ENCODE results near the gene KRTAP3-3. TPM values are rescaled to one million over a fixed set of nuclear protein-coding genes. Genes with fewer than 3 reads are reported as not detected.

KRTAP3-3 gene
- total and polyA plus RNA-seq, 8 donors = 0.30 TPM; not detected in 7

DNA sequence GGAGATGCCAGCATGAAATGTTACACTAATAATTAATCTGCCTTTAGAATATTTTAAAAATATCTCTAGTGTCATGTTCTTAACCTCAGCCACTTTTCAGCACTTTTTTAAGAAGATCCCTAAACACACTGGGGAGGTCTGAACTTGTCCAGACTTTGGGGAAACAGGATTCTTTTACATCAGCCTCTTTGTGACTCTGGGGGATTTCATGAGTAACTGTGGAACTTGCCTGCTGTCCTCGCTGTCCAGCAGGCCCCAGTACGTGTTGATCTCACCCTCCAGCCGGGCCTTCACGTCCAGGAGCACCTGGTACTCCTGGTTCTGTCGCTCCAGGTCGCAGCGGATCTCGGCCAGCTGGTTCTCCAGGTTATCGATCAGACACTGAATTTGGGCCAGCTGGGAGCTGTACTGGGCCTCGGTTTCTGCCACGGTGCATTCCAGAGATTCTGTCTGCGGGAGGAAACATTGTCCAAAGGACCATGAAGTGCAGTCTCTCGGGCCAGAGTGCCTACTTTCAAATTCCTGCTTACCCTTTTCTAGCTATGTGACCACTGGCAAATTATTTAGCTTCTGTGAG is 15.3 kb downstream of the KRTAP3-3 start:
- H3K4me1 ChIP-seq = peaks cover 0 to 9% (median 0%) of the 10 kb centered on the region in 3 donors
- H3K36me3 ChIP-seq = no peaks in the 10 kb centered on the region
- peak; percentile 46 to 85 (median 70) for ATAC-seq
- peaks cover 0 to 4% (median 0%) of the 10 kb centered on the region in 4 donors for H3K27me3 ChIP-seq
- H3K27ac ChIP-seq = peak overlapping the region; percentile 6 to 60 (median 36)
- TF ChIP-seq, protein P1, sequence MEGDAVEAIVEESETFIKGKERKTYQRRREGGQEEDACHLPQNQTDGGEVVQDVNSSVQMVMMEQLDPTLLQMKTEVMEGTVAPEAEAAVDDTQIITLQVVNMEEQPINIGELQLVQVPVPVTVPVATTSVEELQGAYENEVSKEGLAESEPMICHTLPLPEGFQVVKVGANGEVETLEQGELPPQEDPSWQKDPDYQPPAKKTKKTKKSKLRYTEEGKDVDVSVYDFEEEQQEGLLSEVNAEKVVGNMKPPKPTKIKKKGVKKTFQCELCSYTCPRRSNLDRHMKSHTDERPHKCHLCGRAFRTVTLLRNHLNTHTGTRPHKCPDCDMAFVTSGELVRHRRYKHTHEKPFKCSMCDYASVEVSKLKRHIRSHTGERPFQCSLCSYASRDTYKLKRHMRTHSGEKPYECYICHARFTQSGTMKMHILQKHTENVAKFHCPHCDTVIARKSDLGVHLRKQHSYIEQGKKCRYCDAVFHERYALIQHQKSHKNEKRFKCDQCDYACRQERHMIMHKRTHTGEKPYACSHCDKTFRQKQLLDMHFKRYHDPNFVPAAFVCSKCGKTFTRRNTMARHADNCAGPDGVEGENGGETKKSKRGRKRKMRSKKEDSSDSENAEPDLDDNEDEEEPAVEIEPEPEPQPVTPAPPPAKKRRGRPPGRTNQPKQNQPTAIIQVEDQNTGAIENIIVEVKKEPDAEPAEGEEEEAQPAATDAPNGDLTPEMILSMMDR (IDR thresholded peaks at IDR 0.05) = no peak
- intact Hi-C loops (cut with DNase I) = no loop called here
- no peak overlapping the region for H3K4me3 ChIP-seq
- no peaks in the 10 kb centered on the region for H3K9me3 ChIP-seq
- FAIRE-seq = no peak
- DNase-seq = peak in 4 of 6 donors; percentile 61 to 80 (median 64)
- 32 to 34% methylated on average over 13 of the region's 13 CpGs for WGBS, 2 donors

DNA sequence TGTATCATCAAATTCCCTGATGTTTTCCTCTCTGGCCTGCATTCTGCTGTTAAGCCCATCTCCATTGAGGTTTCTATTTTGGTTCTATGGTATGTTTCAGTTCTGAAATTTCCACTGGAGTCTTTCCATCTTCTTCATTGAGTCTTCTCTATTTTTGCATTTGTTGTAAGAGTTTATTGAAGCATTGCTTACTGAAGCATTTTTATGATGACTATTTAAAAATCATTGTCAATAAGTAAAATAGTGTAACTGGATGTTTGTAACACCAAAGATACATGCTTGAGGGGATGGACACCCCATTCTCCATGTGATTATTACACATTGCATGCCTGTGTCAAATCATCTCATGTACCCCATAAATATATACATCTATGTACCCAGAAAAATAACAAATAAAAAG is 18.4 kb downstream of the KRTAP3-3 start:
- DNase-seq = no peak
- H3K27me3 ChIP-seq = peaks cover 0 to 4% (median 0%) of the 10 kb centered on the region in 4 donors
- FAIRE-seq = no peak
- ATAC-seq = no peak
- intact Hi-C loops (cut with DNase I) = no loop called here
- H3K36me3 ChIP-seq = no peaks in the 10 kb centered on the region
- no peak overlapping the region for H3K27ac ChIP-seq
- TF ChIP-seq, protein P1 (IDR thresholded peaks at IDR 0.05) = no peak
- H3K9me3 ChIP-seq = no peaks in the 10 kb centered on the region
- H3K4me1 ChIP-seq = peaks cover 0 to 9% (median 0%) of the 10 kb centered on the region in 3 donors
- H3K4me3 ChIP-seq = no peak overlapping the region

DNA sequence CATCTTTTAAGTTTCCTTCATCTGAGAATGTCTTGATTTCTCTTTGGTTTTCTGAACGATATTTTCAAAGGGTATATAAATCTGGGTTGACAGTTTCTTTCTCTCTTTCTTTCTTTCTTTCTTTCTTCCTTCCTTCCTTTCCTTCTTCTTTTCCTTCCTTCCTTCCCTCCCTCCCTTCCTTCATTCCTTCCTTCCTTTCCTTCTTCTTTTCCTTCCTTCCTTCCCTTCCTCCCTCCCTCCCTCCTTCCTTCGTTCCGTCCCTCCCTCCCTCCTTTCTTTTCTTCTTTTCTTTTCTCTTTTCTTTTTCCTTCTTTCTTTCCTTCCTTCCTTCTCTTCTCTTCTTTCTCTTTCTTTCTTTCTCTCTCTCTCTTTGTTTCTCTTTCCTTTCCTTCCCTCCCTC is 19.6 kb downstream of the KRTAP3-3 start:
- Histone ChIP-seq H3K4me1 (peaks cover 0 to 9% (median 0%) of the 10 kb centered on the region in 3 donors), H3K9me3 (no peaks in the 10 kb centered on the region), H3K4me3 (no peak overlapping the region), H3K27ac (no peak overlapping the region), H3K36me3 (no peaks in the 10 kb centered on the region), H3K27me3 (peaks cover 0 to 4% (median 0%) of the 10 kb centered on the region in 4 donors)
- intact Hi-C loops (cut with DNase I) = no loop called here
- ATAC-seq (no peak), DNase-seq (no peak), FAIRE-seq (no peak)
- TF ChIP-seq, protein P1 (IDR thresholded peaks at IDR 0.05) = no peak
- 73 to 87% methylated on average over 3 of the region's 3 CpGs for WGBS, 2 donors

DNA sequence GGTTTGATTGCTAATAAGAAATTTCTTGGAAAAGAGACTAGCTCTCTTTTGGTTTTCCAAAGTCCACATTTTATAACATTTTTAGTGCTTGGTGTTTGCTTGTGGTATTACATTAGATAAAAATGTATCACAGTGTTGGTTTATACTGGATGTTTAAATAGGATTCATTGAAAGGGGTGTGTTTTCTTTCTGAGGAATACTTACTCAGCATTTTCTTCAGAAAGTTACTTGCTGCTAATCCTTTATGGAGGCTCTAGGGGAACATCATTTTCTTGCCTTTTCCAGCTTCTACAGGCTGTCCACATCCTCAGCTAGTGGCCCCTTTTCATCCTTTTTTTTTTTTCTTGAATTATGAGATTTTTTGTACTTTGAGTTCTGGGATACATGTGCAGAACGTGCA is 26.4 kb downstream of the KRTAP3-3 start:
- no peaks in the 10 kb centered on the region for H3K27me3 ChIP-seq
- DNase-seq = no peak
- H3K4me3 ChIP-seq = no peak overlapping the region
- no peak for ATAC-seq
- FAIRE-seq = no peak
- no peaks in the 10 kb centered on the region for H3K9me3 ChIP-seq
- no peaks in the 10 kb centered on the region for H3K36me3 ChIP-seq
- no peak overlapping the region for H3K27ac ChIP-seq
- WGBS, 2 donors = 49 to 71% methylated on average over 1 of the region's 1 CpG
- TF ChIP-seq, protein P1 (IDR thresholded peaks at IDR 0.05) = no peak
- no peaks in the 10 kb centered on the region for H3K4me1 ChIP-seq
- intact Hi-C loops (cut with DNase I) = no loop called here

DNA sequence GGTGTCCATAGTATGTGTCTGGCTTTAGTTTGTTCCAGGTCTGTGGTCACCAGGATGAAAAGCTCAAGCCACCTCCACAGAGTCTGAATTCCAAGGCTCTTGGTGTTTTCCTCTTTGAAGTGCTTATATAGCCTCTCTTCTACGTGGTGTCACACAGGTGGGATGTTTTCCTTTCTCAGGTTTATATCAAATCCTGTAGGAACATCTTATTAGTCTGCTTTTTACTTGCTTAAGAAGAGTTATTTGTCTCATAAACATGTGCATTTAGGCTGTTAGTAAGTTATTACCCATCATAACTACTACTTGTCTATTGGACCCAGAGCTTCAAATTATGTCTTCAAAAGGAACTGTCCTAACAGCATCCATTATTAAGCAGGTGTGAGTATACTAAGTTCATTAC is 27.1 kb downstream of the KRTAP3-3 start, which contains the start of gene KRT39:
Gene KRT39 (minus strand): TSS at position 101 of the 400 bp plus-strand sequence. CDS start 92 bp downstream, at position 9.
- intact Hi-C loops (cut with DNase I) = no loop called here
- ATAC-seq = no peak
- Histone ChIP-seq H3K27ac (no peak within 1 kb of the TSS), H3K4me1 (no peaks in the 10 kb centered on the region), H3K9me3 (no peaks in the 10 kb centered on the region), H3K27me3 (no peaks in the 10 kb centered on the region), H3K36me3 (no peaks in the 10 kb centered on the region), H3K4me3 (no peak within 1 kb of the TSS)
- WGBS, 2 donors = 38 to 47% methylated on average over 1 of the region's 1 CpG
- DNase-seq = no peak
- TF ChIP-seq, protein P1 (IDR thresholded peaks at IDR 0.05) = no peak
- no peak for FAIRE-seq

Data from pancreas (tissue), 10 donors.